ENCODE results near the gene IPO8.

Gene IPO8

GRCh38 chr12:30661210-30661609, 34.5 kb downstream of the IPO8 start:
- in situ Hi-C loops (cut with HindIII; ENCODE audit: low sequenced_read_pairs): no loop called here

GRCh38 chr12:30652034-30652696, 43.5 kb downstream of the IPO8 start:
- in situ Hi-C loops (cut with HindIII; ENCODE audit: low sequenced_read_pairs): no loop called here
- TF ChIP-seq CTCF (IDR thresholded peaks at IDR 0.05; ENCODE audit: low read depth, low read length): no peak

More at GRCh38 chr12:30661210-30661609, 34.5 kb downstream of the IPO8 start:
- no peak overlapping the region for H3K4me3 ChIP-seq (ENCODE audit: low read depth, low read length)
- no peak for DNase-seq (ENCODE audit: low read depth, low spot score)
- TF ChIP-seq CTCF (IDR thresholded peaks at IDR 0.05; ENCODE audit: low read depth, low read length): no peak

GRCh38 chr12:30646821-30647220, 48.8 kb downstream of the IPO8 start:
- DNase-seq (ENCODE audit: low read depth, low spot score): no peak
- TF ChIP-seq CTCF (IDR thresholded peaks at IDR 0.05; ENCODE audit: low read depth, low read length): no peak
- H3K4me3 ChIP-seq (ENCODE audit: low read depth, low read length): no peak overlapping the region
- in situ Hi-C loops (cut with HindIII; ENCODE audit: low sequenced_read_pairs): no loop called here

More at GRCh38 chr12:30652034-30652696, 43.5 kb downstream of the IPO8 start:
- no peak for DNase-seq (ENCODE audit: low read depth, low spot score)
- no peak overlapping the region for H3K4me3 ChIP-seq (ENCODE audit: low read depth, low read length)

GRCh38 chr12:30643366-30643765, 52.3 kb downstream of the IPO8 start:
- DNase-seq (ENCODE audit: low read depth, low spot score): peak; percentile 18
- in situ Hi-C loops (cut with HindIII; ENCODE audit: low sequenced_read_pairs): no loop called here
- no peak for TF ChIP-seq CTCF (IDR thresholded peaks at IDR 0.05; ENCODE audit: low read depth, low read length)
- no peak overlapping the region for H3K4me3 ChIP-seq (ENCODE audit: low read depth, low read length)

- no peak for TF ChIP-seq CTCF (IDR thresholded peaks at IDR 0.05; ENCODE audit: low read depth, low read length)
- DNase-seq (ENCODE audit: low read depth, low spot score): no peak
- no peak overlapping the region for H3K4me3 ChIP-seq (ENCODE audit: low read depth, low read length)
- in situ Hi-C loops (cut with HindIII; ENCODE audit: low sequenced_read_pairs): no loop called here
Measured at GRCh38 chr12:30640392-30640791, 55.3 kb downstream of the IPO8 start.

- in situ Hi-C loops (cut with HindIII; ENCODE audit: low sequenced_read_pairs): no loop called here
- DNase-seq (ENCODE audit: low read depth, low spot score): no peak
- TF ChIP-seq CTCF (IDR thresholded peaks at IDR 0.05; ENCODE audit: low read depth, low read length): no peak
- H3K4me3 ChIP-seq (ENCODE audit: low read depth, low read length): no peak overlapping the region
Measured at GRCh38 chr12:30635385-30635784, 60.3 kb downstream of the IPO8 start.

All from astrocyte of the spinal cord (primary cell).